MM.1S (cell line): Measurements from ENCODE around the gene CNTRL.

ENCODE experiments used
- DNase-seq: peaks from one replicate; pipeline ENCODE4 v3.0.0-alpha.2; 2015
- H2AFZ ChIP-seq: fragments of 300-600 bp; sonication (generic); 2 replicates; pipeline ENCODE4 v1.6.0; 2016; ENCODE audit warnings: antibody characterized with exemption, low read length
- H3F3A ChIP-seq: fragments of 300-600 bp; sonication (generic); 2 replicates; pipeline ENCODE4 v1.6.1; 2016; ENCODE audit warnings: mild to moderate bottlenecking, antibody characterized with exemption, low read length, moderate library complexity, mixed read lengths; ENCODE audit not compliant: insufficient read depth
- H3K27ac ChIP-seq: fragments of 300-600 bp; sonication (generic); 2 replicates; pipeline ENCODE4 v1.5.1; 2016; ENCODE audit warnings: mild to moderate bottlenecking, low read length
- H3K27me3 ChIP-seq: fragments of 300-600 bp; sonication (generic); replicated peaks from 2 replicates; pipeline ENCODE4 v1.6.0; 2016; ENCODE audit warnings: low read length; ENCODE audit not compliant: insufficient read depth
- H3K36me3 ChIP-seq: fragments of 300-600 bp; sonication (generic); replicated peaks from 2 replicates; pipeline ENCODE4 v1.6.1; 2016; ENCODE audit warnings: mild to moderate bottlenecking, low read length, mixed read lengths; ENCODE audit not compliant: insufficient read depth
- H3K4me1 ChIP-seq: fragments of 300-600 bp; sonication (generic); 2 replicates; pipeline ENCODE4 v1.6.1; 2016; ENCODE audit warnings: low read length, mixed read lengths
- H3K4me2 ChIP-seq: fragments of 300-600 bp; sonication (generic); 2 replicates; pipeline ENCODE4 v1.6.0; 2016; ENCODE audit warnings: low read depth, low read length
- H3K4me3 ChIP-seq: fragments of 300-600 bp; sonication (generic); 2 replicates; pipeline ENCODE4 v1.5.1; 2016; ENCODE audit warnings: low read length, mixed read lengths
- H3K79me2 ChIP-seq: fragments of 300-600 bp; sonication (generic); 2 replicates; pipeline ENCODE4 v1.6.1; 2016; ENCODE audit warnings: mixed run types, low read length, mixed read lengths
- H3K9ac ChIP-seq: fragments of 300-600 bp; sonication (generic); 2 replicates; pipeline ENCODE4 v1.6.1; 2016; ENCODE audit warnings: low read length, mixed read lengths
- H3K9me2 ChIP-seq: fragments of 300-600 bp; sonication (generic); replicated peaks from 2 replicates; pipeline ENCODE4 v1.6.1; 2016; ENCODE audit warnings: mild to moderate bottlenecking, low read length, mixed read lengths; ENCODE audit not compliant: insufficient read depth
- H3K9me3 ChIP-seq: fragments of 300-600 bp; sonication (generic); replicated peaks from 2 replicates; pipeline ENCODE4 v1.6.1; 2016; ENCODE audit warnings: mild to moderate bottlenecking, low read length, mixed read lengths; ENCODE audit not compliant: insufficient read depth
- H4K20me1 ChIP-seq: fragments of 300-600 bp; sonication (generic); 2 replicates; pipeline ENCODE4 v1.6.1; 2016; ENCODE audit warnings: mild to moderate bottlenecking, low read length, moderate library complexity, mixed read lengths; ENCODE audit not compliant: insufficient read depth
- CTCF ChIP-seq: fragments of 300-600 bp; sonication (generic); IDR thresholded peaks from 2 replicates; pipeline ENCODE4 v1.5.1; 2016; ENCODE audit warnings: antibody characterized with exemption, low read length, mixed read lengths
- EZH2 ChIP-seq: fragments of 300-600 bp; sonication (generic); optimal IDR thresholded peaks from 2 replicates; pipeline ENCODE3; 2017; ENCODE audit warnings: low read depth, mild to moderate bottlenecking, antibody characterized with exemption, low read length, mixed read lengths
- EZH2phosphoT487 ChIP-seq: fragments of 300-600 bp; sonication (generic); IDR thresholded peaks from 2 replicates; pipeline ENCODE4 v1.6.1; 2018; ENCODE audit warnings: antibody characterized with exemption, low read length

The CNTRL gene

GRCh38 chr9:121038804-121039203 is 36.0 kb upstream of the CNTRL start:
- H3K36me3 ChIP-seq: no peaks in the 10 kb centered on the region
- H3K4me3 ChIP-seq: no peak overlapping the region
- H3K27ac ChIP-seq: no peak overlapping the region
- H2AFZ ChIP-seq: no peak overlapping the region
- H3K9me2 ChIP-seq: no peaks in the 10 kb centered on the region
- no peaks in the 10 kb centered on the region for H3K9me3 ChIP-seq
- no peaks in the 10 kb centered on the region for H3F3A ChIP-seq
- no peak for TF ChIP-seq EZH2
- TF ChIP-seq CTCF: no peak
- no peak for TF ChIP-seq EZH2phosphoT487
- no peaks in the 10 kb centered on the region for H4K20me1 ChIP-seq
- no peaks in the 10 kb centered on the region for H3K4me1 ChIP-seq
- no peak for DNase-seq
- no peaks in the 10 kb centered on the region for H3K27me3 ChIP-seq
- H3K4me2 ChIP-seq: no peak overlapping the region
- H3K9ac ChIP-seq: no peak overlapping the region
- no peaks in the 10 kb centered on the region for H3K79me2 ChIP-seq

- Histone ChIP-seq H3K4me3 (no peak overlapping the region), H3K36me3 (no peaks in the 10 kb centered on the region), H3F3A (no peaks in the 10 kb centered on the region), H2AFZ (no peak overlapping the region), H3K9ac (no peak overlapping the region), H3K9me2 (no peaks in the 10 kb centered on the region), H3K27me3 (no peaks in the 10 kb centered on the region), H3K4me2 (no peak overlapping the region), H3K9me3 (no peaks in the 10 kb centered on the region), H3K79me2 (no peaks in the 10 kb centered on the region), H4K20me1 (no peaks in the 10 kb centered on the region), H3K4me1 (no peaks in the 10 kb centered on the region), H3K27ac (no peak overlapping the region)
- no peak for DNase-seq
- TF ChIP-seq EZH2phosphoT487: no peak
- TF ChIP-seq EZH2: no peak
- no peak for TF ChIP-seq CTCF
Observed at GRCh38 chr9:121048175-121048574, 26.6 kb upstream of the CNTRL start.

GRCh38 chr9:121048618-121049017 is 26.1 kb upstream of the CNTRL start:
- DNase-seq: no peak
- no peak overlapping the region for H3K27ac ChIP-seq
- H3K4me3 ChIP-seq: no peak overlapping the region
- H3F3A ChIP-seq: no peaks in the 10 kb centered on the region
- no peaks in the 10 kb centered on the region for H3K27me3 ChIP-seq
- no peaks in the 10 kb centered on the region for H4K20me1 ChIP-seq
- no peaks in the 10 kb centered on the region for H3K36me3 ChIP-seq
- H2AFZ ChIP-seq: no peak overlapping the region
- no peak overlapping the region for H3K4me2 ChIP-seq
- H3K9me2 ChIP-seq: no peaks in the 10 kb centered on the region
- no peaks in the 10 kb centered on the region for H3K79me2 ChIP-seq
- H3K4me1 ChIP-seq: no peaks in the 10 kb centered on the region
- H3K9ac ChIP-seq: no peak overlapping the region
- TF ChIP-seq EZH2: no peak
- no peak for TF ChIP-seq CTCF
- no peak for TF ChIP-seq EZH2phosphoT487
- H3K9me3 ChIP-seq: no peaks in the 10 kb centered on the region
